Stimulated activated CD4-positive, alpha-beta T cell treated with anti-CD3 and anti-CD28 coated beads, TNF-alpha, amount 100 ng/mL, for 4 hours (primary cell): Measurements from ENCODE around the gene TBX10.
"Not testable (repeated sequence)": the region's sequence is repeated elsewhere in the genome, so short reads cannot be mapped to it uniquely, and the experiment has no call there.

ENCODE experiments used
- DNase-seq, 3 experiments: peaks; one replicate each; pipeline ENCODE4 v3.0.0-alpha.2; 2020; ENCODE audit warnings: low read depth in 3 of 3

TBX10 gene

GRCh38 chr11:67664213-67664585 is 24.6 kb upstream of the TBX10 start:
- no peak for DNase-seq

- no peak for DNase-seq
These were observed 24.1 kb upstream of the TBX10 start for GRCh38 chr11:67663532-67664212.

GRCh38 chr11:67662835-67663531 is 23.4 kb upstream of the TBX10 start:
- DNase-seq: no peak

GRCh38 chr11:67662142-67662834 is 22.7 kb upstream of the TBX10 start:
- DNase-seq: no peak

GRCh38 chr11:67660752-67661151 is 21.2 kb upstream of the TBX10 start:
- not testable (repeated sequence) for DNase-seq

GRCh38 chr11:67659651-67660165 is 20.1 kb upstream of the TBX10 start:
- DNase-seq: not testable (repeated sequence)

- DNase-seq: no peak
These were observed 17.7 kb upstream of the TBX10 start for GRCh38 chr11:67657300-67657699.

GRCh38 chr11:67656278-67656922 is 16.8 kb upstream of the TBX10 start:
- DNase-seq: no peak

- no peak for DNase-seq
These were observed 14.7 kb upstream of the TBX10 start for GRCh38 chr11:67654225-67654624.

GRCh38 chr11:67652965-67653845 is 13.6 kb upstream of the TBX10 start:
- DNase-seq: no peak

- no peak for DNase-seq
These were observed 12.6 kb upstream of the TBX10 start for GRCh38 chr11:67651976-67652781.

GRCh38 chr11:67649634-67650510 is 10.3 kb upstream of the TBX10 start:
- DNase-seq: no peak

GRCh38 chr11:67648796-67649613 is 9.4 kb upstream of the TBX10 start:
- DNase-seq: no peak

GRCh38 chr11:67648140-67648795 is 8.7 kb upstream of the TBX10 start:
- no peak for DNase-seq

- no peak for DNase-seq
These were observed 7.9 kb upstream of the TBX10 start for GRCh38 chr11:67647471-67647870.

GRCh38 chr11:67646535-67647336 is 7.2 kb upstream of the TBX10 start:
- DNase-seq: no peak
